Fibroblast of pulmonary artery (primary cell): ENCODE results near the gene TMEM94.

Experiments used
- DNase-seq: peaks from one replicate; pipeline ENCODE4 v3.0.0-alpha.2; 2010; ENCODE audit warnings: low read depth
- H3K4me3 ChIP-seq: replicated peaks from 2 replicates; pipeline ENCODE4 v1.5.1; 2011; ENCODE audit warnings: low read depth, mild to moderate bottlenecking, control low read depth, low read length, moderate library complexity
- TF ChIP-seq, protein P1 (sequence below): IDR thresholded peaks from 2 replicates; pipeline ENCODE4 v1.5.1; 2011; ENCODE audit warnings: mild to moderate bottlenecking, control low read depth, low read length, inconsistent platforms; ENCODE audit errors: missing control alignments

The TMEM94 gene

GRCh38 chr17:75506134-75506533, 49.7 kb downstream of the TMEM94 start:
- TF ChIP-seq, protein P1, sequence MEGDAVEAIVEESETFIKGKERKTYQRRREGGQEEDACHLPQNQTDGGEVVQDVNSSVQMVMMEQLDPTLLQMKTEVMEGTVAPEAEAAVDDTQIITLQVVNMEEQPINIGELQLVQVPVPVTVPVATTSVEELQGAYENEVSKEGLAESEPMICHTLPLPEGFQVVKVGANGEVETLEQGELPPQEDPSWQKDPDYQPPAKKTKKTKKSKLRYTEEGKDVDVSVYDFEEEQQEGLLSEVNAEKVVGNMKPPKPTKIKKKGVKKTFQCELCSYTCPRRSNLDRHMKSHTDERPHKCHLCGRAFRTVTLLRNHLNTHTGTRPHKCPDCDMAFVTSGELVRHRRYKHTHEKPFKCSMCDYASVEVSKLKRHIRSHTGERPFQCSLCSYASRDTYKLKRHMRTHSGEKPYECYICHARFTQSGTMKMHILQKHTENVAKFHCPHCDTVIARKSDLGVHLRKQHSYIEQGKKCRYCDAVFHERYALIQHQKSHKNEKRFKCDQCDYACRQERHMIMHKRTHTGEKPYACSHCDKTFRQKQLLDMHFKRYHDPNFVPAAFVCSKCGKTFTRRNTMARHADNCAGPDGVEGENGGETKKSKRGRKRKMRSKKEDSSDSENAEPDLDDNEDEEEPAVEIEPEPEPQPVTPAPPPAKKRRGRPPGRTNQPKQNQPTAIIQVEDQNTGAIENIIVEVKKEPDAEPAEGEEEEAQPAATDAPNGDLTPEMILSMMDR = no peak
- no peak overlapping the region for H3K4me3 ChIP-seq
- DNase-seq = no peak

GRCh38 chr17:75506888-75507287, 50.5 kb downstream of the TMEM94 start:
- TF ChIP-seq, protein P1 = no peak
- H3K4me3 ChIP-seq = no peak overlapping the region
- no peak for DNase-seq

- DNase-seq = no peak
- H3K4me3 ChIP-seq = no peak overlapping the region
- TF ChIP-seq, protein P1 = no peak
Measured at GRCh38 chr17:75507733-75508719, 51.6 kb downstream of the TMEM94 start.

- no peak overlapping the region for H3K4me3 ChIP-seq
- TF ChIP-seq, protein P1 = no peak
- no peak for DNase-seq
Measured at GRCh38 chr17:75508931-75509361, 52.5 kb downstream of the TMEM94 start.

DNA sequence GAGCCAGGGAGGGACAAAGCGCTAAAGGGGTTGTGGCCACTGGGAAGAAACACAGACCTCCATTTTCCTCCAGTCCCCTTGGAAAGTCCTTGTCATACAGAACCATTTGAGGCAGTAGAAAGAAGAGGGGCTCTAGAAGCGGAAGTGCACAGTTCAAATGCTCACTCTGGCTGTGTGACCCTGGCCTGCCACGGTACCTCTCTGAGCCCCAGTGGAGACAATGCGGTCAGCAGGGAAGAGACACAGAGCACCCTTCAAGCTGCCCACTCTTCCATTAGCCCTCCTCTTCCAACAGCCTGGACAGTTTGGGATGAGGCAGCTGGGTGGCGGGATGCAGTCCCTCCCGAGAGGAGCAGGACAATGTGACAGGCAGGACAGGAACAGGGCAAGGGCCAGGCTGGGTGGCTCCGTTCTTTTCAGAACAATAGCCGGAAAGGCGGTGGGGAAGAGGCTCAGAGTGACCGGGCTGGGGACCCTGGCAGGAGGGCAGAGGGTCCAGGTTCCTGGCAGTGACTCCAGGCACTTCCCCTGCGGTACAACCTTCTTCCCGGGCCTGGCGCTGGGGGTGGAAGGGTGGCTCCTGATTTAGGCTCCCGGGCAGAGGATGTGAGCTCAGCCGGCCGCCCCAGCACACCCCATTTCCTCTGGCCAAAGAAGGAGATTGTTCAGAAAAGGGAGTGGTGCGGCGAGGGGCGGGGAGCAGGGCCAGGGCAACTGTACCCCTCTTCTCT, 53.3 kb downstream of the TMEM94 start:
- TF ChIP-seq, protein P1 = no peak
- no peak for DNase-seq
- no peak overlapping the region for H3K4me3 ChIP-seq

- TF ChIP-seq, protein P1 = no peak
- no peak overlapping the region for H3K4me3 ChIP-seq
Measured at GRCh38 chr17:75511270-75511609, 54.8 kb downstream of the TMEM94 start.

More at GRCh38 chr17:75511270-75511609, 54.8 kb downstream of the TMEM94 start:
- DNase-seq = no peak
